Astrocyte (in vitro differentiated cells and primary cell): Measurements from ENCODE around the gene FGGY.

ENCODE experiments used
- EZH2 ChIP-seq: IDR thresholded peaks from 2 replicates; pipeline ENCODE4 v1.6.1; 2012; ENCODE audit warnings: mild to moderate bottlenecking, low read length, inconsistent platforms; ENCODE audit not compliant: insufficient read depth
- TF ChIP-seq, protein P1 (sequence below): IDR thresholded peaks from 2 replicates; pipeline ENCODE4 v1.5.1; 2011; ENCODE audit warnings: low read depth, mild to moderate bottlenecking, inconsistent platforms, low read length, moderate library complexity; ENCODE audit not compliant: insufficient read depth

DNA sequence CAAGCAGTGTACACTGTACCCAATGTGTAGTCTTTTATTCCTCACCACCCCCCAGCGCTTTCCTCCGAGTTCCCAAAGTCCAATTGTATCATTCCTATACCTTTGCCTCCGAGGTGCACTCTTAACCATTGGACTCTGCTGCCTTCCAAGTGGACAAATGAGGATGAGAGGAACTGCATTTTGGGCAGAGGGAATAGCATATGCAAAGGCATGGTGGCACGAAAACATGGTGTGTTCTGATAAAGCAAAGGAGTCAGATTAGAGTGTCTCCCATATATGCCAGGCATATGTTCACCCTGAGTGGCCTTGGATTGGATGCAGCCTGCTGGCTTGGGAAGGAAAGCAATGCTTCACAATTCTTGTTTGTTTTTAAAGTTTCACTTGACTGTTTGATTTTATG, 25.5 kb downstream of the FGGY start:
- TF ChIP-seq, protein P1, sequence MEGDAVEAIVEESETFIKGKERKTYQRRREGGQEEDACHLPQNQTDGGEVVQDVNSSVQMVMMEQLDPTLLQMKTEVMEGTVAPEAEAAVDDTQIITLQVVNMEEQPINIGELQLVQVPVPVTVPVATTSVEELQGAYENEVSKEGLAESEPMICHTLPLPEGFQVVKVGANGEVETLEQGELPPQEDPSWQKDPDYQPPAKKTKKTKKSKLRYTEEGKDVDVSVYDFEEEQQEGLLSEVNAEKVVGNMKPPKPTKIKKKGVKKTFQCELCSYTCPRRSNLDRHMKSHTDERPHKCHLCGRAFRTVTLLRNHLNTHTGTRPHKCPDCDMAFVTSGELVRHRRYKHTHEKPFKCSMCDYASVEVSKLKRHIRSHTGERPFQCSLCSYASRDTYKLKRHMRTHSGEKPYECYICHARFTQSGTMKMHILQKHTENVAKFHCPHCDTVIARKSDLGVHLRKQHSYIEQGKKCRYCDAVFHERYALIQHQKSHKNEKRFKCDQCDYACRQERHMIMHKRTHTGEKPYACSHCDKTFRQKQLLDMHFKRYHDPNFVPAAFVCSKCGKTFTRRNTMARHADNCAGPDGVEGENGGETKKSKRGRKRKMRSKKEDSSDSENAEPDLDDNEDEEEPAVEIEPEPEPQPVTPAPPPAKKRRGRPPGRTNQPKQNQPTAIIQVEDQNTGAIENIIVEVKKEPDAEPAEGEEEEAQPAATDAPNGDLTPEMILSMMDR, result no peak
- TF ChIP-seq EZH2, result no peak
